Measurements from ENCODE around the gene PHIP. TPM values are rescaled to one million over a fixed set of nuclear protein-coding genes. Genes with fewer than 3 reads are reported as not detected.

Gene PHIP
- total and polyA plus RNA-seq, 2 donors (not counting 3 experiments of a cell fraction or from before 2014, with no cell fraction given) = 3.5 to 28.4 TPM

DNA sequence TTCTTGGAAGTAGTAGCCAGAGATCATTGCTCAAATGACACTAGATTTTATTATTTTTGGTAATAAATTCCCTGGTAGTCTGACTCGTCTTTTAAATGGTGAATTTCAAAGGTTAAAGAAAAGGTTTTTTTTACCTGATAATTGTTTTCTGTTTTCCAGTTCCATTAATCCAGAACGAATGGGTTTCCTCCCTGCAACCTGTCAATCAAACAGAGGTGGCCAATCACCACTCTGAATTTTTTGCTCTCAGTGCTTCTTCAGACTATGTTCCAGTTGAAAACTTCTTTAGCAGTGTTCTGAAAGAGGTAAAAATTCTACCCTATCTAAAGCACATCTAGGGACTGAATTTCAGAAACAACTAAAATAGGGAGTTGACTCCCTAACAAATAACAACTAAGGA, 73.8 kb downstream of the PHIP start:
- FAIRE-seq (no peak), DNase-seq (ENCODE audit: low read depth, low spot score) (no peak)
- dilution Hi-C loops (cut with MboI; ENCODE audit: extremely low pct_ligation_motif_present, low sequenced_read_pairs) (no loop called here), intact Hi-C loops (cut with micrococcal nuclease) (no loop called here)
- Histone ChIP-seq H4K20me1 (replicated peaks; ENCODE audit: control insufficient read depth, extremely low read depth, insufficient read depth, low read length) (no peaks in the 10 kb centered on the region), H3K79me2 (ENCODE audit: control insufficient read depth, insufficient read depth, low read length) (no peaks in the 10 kb centered on the region), H3K4me2 (ENCODE audit: insufficient read depth, low read length) (no peak overlapping the region), H3K27me3 (ENCODE audit: control insufficient read depth in 2 of 2, insufficient read depth in 2 of 2, low read length in 2 of 2) (no peaks in the 10 kb centered on the region), H3K4me3 (replicated peaks in 1 of 3; ENCODE audit: insufficient read depth in 1 of 3, low read depth in 1 of 3, low read length in 3 of 3) (no peak overlapping the region), H3K9me3 (replicated peaks; ENCODE audit: control insufficient read depth, insufficient read depth, low read length) (no peaks in the 10 kb centered on the region), H2AFZ (ENCODE audit: low read depth, low read length) (no peak overlapping the region), H3K9me1 (replicated peaks; ENCODE audit: control insufficient read depth, extremely low read depth, insufficient read depth, low read length) (no peaks in the 10 kb centered on the region), H3K4me1 (ENCODE audit: control insufficient read depth, extremely low read depth, insufficient read depth, low read length) (peaks cover 22% of the 10 kb centered on the region), H3K27ac (ENCODE audit: insufficient read depth, low read depth, low read length) (no peak overlapping the region), H3K9ac (replicated peaks; ENCODE audit: extremely low read depth, insufficient read depth, low read length) (no peak overlapping the region), H3K36me3 (ENCODE audit: control insufficient read depth in 2 of 2, extremely low read depth in 1 of 2, insufficient read depth in 2 of 2, low read length in 2 of 2) (peaks cover 0 to 10% of the 10 kb centered on the region in 2 experiments)
- no TSS peak for BruUV-seq (replicated peaks)
- POLR2A ChIA-PET = no interaction called here
- TF ChIP-seq JUN (IDR thresholded peaks at IDR 0.05; ENCODE audit: borderline replicate concordance, insufficient read depth, insufficient read length, low read depth) (no peak), EZH2 (IDR thresholded peaks at IDR 0.05; ENCODE audit: borderline replicate concordance, low read depth, low read length, severe bottlenecking) (no peak), POLR2AphosphoS5 (IDR thresholded peaks at IDR 0.05; ENCODE audit: insufficient read depth, low read depth, low read length) (no peak), FOS (IDR thresholded peaks at IDR 0.05; ENCODE audit: borderline replicate concordance, insufficient read depth, low read length) (no peak), MAX (IDR thresholded peaks at IDR 0.05; ENCODE audit: insufficient read depth, insufficient read length) (no peak), CTCF (IDR thresholded peaks at IDR 0.05; ENCODE audit: extremely low read depth in 1 of 2, insufficient read depth in 1 of 2, low read depth in 1 of 2, low read length in 2 of 2) (no peak), MYC (IDR thresholded peaks at IDR 0.05; ENCODE audit: low read depth, low read length) (no peak), POLR2A (IDR thresholded peaks at IDR 0.05; ENCODE audit: low read depth, low read length) (no peak), GATA2 (IDR thresholded peaks at IDR 0.05; ENCODE audit: insufficient read depth, insufficient read length, low read depth, low read length) (no peak)
- CTCF ChIA-PET = no interaction called here

All from endothelial cell of umbilical vein (primary cell).